GM19328 (cell line): ENCODE data around the gene CPLX1.

Source experiments
- ATAC-seq: cut with Tn5 transposase; IDR thresholded peaks from one replicate; pipeline ENCODE4 v1.9.1; 2021; ENCODE audit warnings: mild to moderate bottlenecking, moderate library complexity; ENCODE audit not compliant: unreplicated experiment

The CPLX1 gene

GRCh38 chr4:856225-856901 lies 30.4 kb upstream of the CPLX1 start:
- no peak for ATAC-seq

DNA sequence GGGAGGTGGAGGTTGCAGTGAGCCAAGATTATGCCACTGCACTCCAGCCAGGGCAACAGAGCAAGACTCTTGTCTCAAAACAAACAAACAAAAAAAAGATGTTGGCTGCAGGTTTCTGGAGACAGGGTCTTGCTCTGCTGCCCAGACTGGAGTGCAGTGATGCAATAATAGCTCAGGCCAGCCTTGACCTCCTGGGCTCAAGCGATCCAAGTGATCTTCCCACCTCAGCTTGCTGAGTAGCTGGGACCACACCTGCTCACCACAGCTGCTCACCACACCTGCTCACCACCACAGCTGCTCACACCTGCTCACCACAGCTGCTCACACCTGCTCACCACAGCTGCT lies 29.9 kb upstream of the CPLX1 start:
- ATAC-seq, result no peak

DNA sequence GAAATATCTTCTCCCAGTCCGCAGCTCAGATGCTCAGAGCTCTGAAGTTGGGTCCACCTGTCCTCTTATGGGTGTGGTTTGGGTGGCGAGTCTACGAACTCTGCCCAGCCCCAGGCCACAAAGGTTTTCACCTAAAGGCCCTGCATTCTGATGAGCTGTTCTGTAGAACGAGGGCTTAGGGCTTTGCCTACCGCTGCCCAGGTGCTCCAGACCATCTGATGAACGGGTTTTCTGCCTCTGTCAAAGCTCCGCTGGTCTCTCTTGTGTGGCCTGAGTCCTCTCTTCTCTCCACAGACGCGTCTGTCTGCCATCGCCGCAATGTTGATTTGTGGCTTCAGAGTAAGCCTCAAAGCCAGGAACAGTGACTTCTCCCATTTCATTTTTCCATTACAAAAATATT lies 28.4 kb upstream of the CPLX1 start:
- no peak for ATAC-seq

- ATAC-seq, result no peak
Measured at GRCh38 chr4:853416-853781, 27.5 kb upstream of the CPLX1 start.

DNA sequence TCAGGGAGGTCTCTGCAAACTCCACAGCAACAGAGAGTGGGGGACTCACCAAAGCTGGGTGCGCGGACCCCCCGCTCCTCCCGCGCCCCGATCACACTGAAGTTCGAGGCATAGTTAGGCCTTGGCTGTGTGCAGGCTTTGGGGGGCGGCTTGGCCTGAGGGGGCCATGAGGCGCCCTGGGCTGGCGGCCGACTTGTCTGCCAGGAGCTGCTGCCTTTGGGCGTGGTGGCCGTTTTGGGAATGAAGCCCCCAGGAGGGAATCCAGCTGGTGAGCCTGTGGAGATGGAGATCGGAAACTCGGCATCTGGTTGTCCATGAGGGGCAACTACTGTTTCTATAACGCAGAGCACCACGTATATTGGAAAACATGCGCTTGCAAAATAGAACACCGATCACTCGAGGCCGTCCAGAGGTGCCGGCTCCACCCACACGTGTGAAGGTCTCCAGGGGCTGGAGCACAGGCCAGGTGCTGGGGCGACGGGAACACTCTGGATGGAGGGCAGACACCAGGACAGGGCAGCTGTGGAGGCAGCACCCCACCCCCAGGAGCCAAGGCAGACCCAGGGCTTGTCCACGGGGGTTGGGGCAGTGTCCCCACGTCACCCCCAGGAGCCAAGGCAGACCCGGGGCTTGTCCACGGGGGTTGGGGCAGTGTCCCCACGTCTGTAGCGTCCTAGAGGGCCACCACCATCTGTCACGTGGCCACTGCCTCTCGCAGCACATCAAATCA lies 25.9 kb upstream of the CPLX1 start:
- no peak for ATAC-seq

GRCh38 chr4:850323-850945 lies 24.5 kb upstream of the CPLX1 start:
- ATAC-seq, result no peak

- no peak for ATAC-seq
Measured at GRCh38 chr4:849478-850175, 23.7 kb upstream of the CPLX1 start.

GRCh38 chr4:848803-849477 lies 23.0 kb upstream of the CPLX1 start:
- ATAC-seq, result no peak

- ATAC-seq, result no peak
Measured at GRCh38 chr4:848307-848691, 22.4 kb upstream of the CPLX1 start.

GRCh38 chr4:845836-846251 lies 19.9 kb upstream of the CPLX1 start:
- no peak for ATAC-seq

GRCh38 chr4:845233-845835 lies 19.4 kb upstream of the CPLX1 start:
- ATAC-seq, result no peak

DNA sequence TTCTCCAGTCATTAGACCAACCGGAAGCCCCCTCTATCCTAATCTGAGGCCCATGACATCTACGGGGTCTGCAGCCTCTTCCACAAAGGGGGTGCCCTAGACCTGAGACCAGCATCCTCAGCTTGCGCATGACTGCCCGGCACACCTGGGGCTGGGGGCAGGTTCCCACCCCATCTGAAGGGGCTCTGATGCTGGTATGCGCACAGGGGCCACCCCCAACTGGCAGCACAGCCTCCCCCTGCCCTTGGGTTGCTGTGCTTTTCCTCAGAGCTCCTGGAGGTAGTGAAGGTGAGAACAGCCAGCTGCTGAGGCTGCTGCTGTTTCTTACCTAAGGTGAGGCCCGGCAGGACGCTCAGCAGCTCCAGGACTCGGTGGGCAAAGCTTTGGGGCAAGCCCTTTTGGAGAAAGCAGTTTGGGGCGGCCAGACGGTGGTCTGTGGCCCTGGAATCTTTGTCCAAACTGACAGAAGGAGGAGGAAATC lies 18.9 kb upstream of the CPLX1 start:
- no peak for ATAC-seq

DNA sequence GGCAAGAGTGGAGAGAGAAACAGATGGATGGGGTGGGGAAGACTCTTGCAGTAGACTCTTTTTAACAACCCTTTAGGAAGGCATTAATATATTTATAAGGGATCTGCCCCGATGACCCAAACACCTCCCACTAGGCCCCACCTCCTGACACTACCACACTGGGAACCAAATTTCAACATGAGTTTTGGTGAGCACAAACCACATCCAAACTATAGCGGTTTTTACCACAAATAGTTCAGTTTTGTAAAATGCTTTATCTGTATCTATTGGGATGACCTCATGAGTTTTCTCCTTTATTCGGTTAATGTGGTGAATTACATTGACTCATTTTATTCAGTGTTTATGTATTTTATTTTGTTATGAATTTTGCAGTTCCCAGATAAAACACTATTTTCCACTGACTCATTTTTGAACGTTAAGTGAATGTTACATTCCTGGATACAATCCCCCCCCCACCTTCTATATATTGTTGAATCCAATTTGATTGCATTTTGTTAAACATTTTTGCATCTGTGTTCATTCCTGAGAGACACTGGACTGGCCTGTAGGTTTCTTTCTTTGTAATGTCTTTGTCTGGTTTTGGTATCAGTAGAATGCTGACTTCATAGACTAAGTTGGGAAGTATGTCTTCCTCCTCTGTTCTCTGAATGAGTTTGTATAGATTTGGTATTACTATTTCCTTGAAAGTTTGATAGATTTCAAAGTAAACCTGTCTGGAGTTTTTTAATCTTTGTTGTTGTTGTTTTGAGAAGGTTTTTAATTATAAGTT lies 13.9 kb upstream of the CPLX1 start:
- no peak for ATAC-seq

DNA sequence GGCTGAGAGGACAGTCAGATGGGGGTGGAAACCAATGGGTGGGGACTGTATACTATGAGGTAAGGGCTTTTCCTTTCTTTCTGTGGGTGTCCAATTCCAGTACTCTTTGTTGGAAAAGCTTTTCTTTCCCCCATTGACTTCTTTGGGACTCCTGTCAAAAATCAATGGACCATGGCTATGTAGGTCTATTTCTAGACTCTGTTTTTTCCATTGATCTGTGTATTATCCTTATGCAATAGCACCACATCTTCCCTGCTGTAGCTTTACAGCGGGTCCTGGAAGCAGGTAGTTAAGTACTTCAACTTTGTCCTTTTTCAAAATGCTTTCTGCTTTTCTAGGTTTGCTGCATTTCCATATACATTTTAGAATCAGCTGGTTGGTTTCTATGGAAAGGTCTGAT lies 11.8 kb upstream of the CPLX1 start:
- no peak for ATAC-seq

GRCh38 chr4:836750-837301 lies 10.9 kb upstream of the CPLX1 start:
- ATAC-seq, result no peak

- no peak for ATAC-seq
Measured at GRCh38 chr4:836003-836511, 10.1 kb upstream of the CPLX1 start.

GRCh38 chr4:835148-836002 lies 9.4 kb upstream of the CPLX1 start:
- ATAC-seq, result no peak

DNA sequence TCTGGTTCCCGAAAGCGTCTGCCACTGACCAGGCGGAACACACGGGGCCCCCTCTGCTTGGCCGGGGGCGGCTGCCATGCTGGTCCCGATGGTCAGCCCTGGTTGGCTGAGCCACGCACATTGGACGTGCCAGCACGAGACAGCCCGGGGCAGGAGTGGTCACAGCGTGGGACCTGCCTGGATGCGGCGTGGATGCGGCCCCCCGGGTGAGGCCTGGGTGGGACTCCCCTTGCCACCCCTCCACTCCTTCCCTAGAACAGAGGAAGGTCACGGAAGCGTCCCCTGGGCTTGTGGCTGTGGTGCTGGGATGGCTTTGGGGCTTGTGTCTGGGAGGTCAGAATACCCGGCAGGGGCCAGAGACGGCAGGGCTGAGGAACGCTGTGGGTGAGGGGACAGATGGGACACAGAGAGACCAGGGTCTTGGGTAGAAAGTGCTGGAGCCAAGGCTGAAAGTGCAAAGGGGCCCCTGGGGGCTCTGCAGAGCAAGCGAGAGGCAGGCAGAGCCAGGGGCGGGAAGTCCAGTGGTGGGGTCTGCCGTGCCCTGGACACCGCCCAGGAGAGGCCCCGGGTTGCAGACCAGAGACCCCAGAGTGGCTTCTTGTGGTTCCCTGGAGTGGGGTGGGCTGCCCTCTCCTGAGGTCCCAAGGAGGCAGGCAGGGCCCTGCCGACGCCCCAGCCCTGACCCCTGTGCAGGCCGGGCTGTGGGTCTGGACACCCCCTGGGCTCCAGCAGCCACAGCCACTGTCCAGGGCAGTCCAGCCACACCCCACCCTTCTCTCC lies 8.6 kb upstream of the CPLX1 start:
- ATAC-seq, result no peak
